Measurements from ENCODE around the gene BRAT1. TPM values are rescaled to one million over a fixed set of nuclear protein-coding genes. Genes with fewer than 3 reads are reported as not detected.

The BRAT1 gene
- total and polyA plus RNA-seq, 2 donors (not counting 1 experiment from before 2014, with no cell fraction given), result 36.8 to 68.3 TPM

DNA sequence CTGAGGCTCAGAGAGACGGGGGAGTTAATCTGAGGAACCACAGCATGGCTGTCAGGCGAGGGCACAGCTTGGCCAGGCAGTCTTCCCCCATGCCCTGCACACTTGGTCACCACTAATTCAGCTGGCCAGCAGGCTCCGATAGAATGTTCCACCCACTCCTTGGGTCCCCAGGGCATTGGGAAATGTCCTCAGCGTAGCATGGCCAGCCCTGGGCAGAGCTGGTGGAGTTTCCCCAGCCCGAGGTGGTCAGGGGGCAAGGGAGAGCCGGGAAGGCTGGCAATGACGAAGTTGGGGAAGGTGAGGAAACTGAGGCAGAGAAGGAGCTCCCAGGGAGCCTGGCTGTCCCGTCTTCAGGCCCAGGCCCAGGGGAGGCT is 67.1 kb downstream of the BRAT1 start:
- DNase-seq, result no peak
- peaks cover 2% of the 10 kb centered on the region for H3K4me1 Mint-ChIP-seq
- no peak for ATAC-seq (ENCODE audit: low read depth)
- Histone ChIP-seq H3K36me3 (replicated peaks in 1 of 2; ENCODE audit: control extremely low read depth in 1 of 2, control insufficient read depth in 1 of 2, extremely low read depth in 1 of 2, insufficient read depth in 2 of 2, low read length in 1 of 2) (no peaks in the 10 kb centered on the region), H3K4me2 (replicated peaks; ENCODE audit: low read depth, low read length, poor library complexity, severe bottlenecking) (no peak overlapping the region), H3K79me2 (ENCODE audit: control insufficient read depth, insufficient read depth, low read length) (no peaks in the 10 kb centered on the region), H3K27ac (ENCODE audit: low read length in 2 of 2) (no peak overlapping the region), H4K20me1 (ENCODE audit: control insufficient read depth, insufficient read depth, low read length, poor library complexity, severe bottlenecking) (no peaks in the 10 kb centered on the region), H3K9me3 (ENCODE audit: control extremely low read depth in 1 of 3, control insufficient read depth in 2 of 3, insufficient read depth in 1 of 3, low read length in 2 of 3) (peaks cover 0 to 9% (median 0%) of the 10 kb centered on the region in 3 donors), H2AFZ (ENCODE audit: insufficient read depth, low read depth, low read length, poor library complexity, severe bottlenecking) (no peak overlapping the region), H3K4me3 (ENCODE audit: control extremely low read depth in 1 of 5, extremely low read depth in 1 of 5, insufficient read depth in 1 of 5, low read depth in 2 of 5, low read length in 4 of 5) (no peak overlapping the region), H3K9ac (ENCODE audit: low read length) (no peak overlapping the region), H3K4me1 (ENCODE audit: control insufficient read depth in 2 of 2, insufficient read depth in 2 of 2, low read length in 2 of 2) (no peaks in the 10 kb centered on the region), H3K27me3 (replicated peaks in 1 of 4; ENCODE audit: control extremely low read depth in 1 of 4, control insufficient read depth in 3 of 4, insufficient read depth in 4 of 4, low read length in 3 of 4) (peaks cover 0 to 20% (median 0%) of the 10 kb centered on the region in 4 experiments)
- H3K4me3 Mint-ChIP-seq, result no peak overlapping the region
- no peak overlapping the region for H3K27ac Mint-ChIP-seq
- POLR2A ChIA-PET, result no interaction called here
- CTCF ChIA-PET, result interaction anchor here (0.6 to 1.0 kb wide), 2 partner anchors 19 to 123 kb away, joined by 3 to 4 read pairs; no protein-coding TSS in a partner anchor
- intact Hi-C loops (cut with micrococcal nuclease), result no loop called here
- H3K9me3 Mint-ChIP-seq (ENCODE audit: insufficient read depth), result no peaks in the 10 kb centered on the region
- H3K27me3 Mint-ChIP-seq, result no peaks in the 10 kb centered on the region
- WGBS (ENCODE audit: insufficient coverage), result 83% methylated on average over 7 of the region's 8 CpGs
- TF ChIP-seq CTCF (IDR thresholded peaks at IDR 0.05) (no peak), EZH2 (IDR thresholded peaks at IDR 0.05; ENCODE audit: borderline replicate concordance, insufficient read depth, low read depth, low read length, poor library complexity, severe bottlenecking) (no peak)

Small RNA genes within 50 kb of the gene (small RNA-seq; reads per million reads assigned to genes)
- gene MIR4648 (ENCODE audit: insufficient read length, low read depth, low replicate concordance), result not detected

Other genes with a start within 250 kb of the BRAT1 start
- gene SNX8, start 241.1 kb downstream of the BRAT1 start, total RNA-seq, result 126 and 144 TPM in 2 replicates
- 27.6 and 64.4 TPM in 2 replicates for gene SNX8, start 241.1 kb downstream of the BRAT1 start, polyA plus RNA-seq
- 146 and 152 TPM in 2 replicates for gene EIF3B, start 200.7 kb downstream of the BRAT1 start, total RNA-seq
- gene EIF3B, start 200.7 kb downstream of the BRAT1 start, polyA plus RNA-seq, result 69.3 and 119 TPM in 2 replicates
- 25.4 TPM in 2 replicates for gene CHST12, start 151.9 kb downstream of the BRAT1 start, total RNA-seq
- 19.4 and 27.1 TPM in 2 replicates for gene CHST12, start 151.9 kb downstream of the BRAT1 start, polyA plus RNA-seq
- gene GRIFIN, start 79.1 kb downstream of the BRAT1 start, total RNA-seq, result not detected in 2 replicates
- not detected in 2 replicates for gene GRIFIN, start 79.1 kb downstream of the BRAT1 start, polyA plus RNA-seq
- gene LFNG, start 35.8 kb downstream of the BRAT1 start, total RNA-seq, result 208 and 221 TPM in 2 replicates
- 56.1 and 73.3 TPM in 2 replicates for gene LFNG, start 35.8 kb downstream of the BRAT1 start, polyA plus RNA-seq
- 9.5 and 11.5 TPM in 2 replicates for gene IQCE, start 3.5 kb upstream of the BRAT1 start, total RNA-seq
- gene IQCE, start 3.5 kb upstream of the BRAT1 start, polyA plus RNA-seq, result 1.9 and 3.5 TPM in 2 replicates
- gene TTYH3, start 76.5 kb upstream of the BRAT1 start, total RNA-seq, result 45.5 and 48.6 TPM in 2 replicates
- 8.4 and 11.3 TPM in 2 replicates for gene TTYH3, start 76.5 kb upstream of the BRAT1 start, polyA plus RNA-seq
- gene AMZ1, start 132.7 kb upstream of the BRAT1 start, total RNA-seq, result 13.2 and 14.6 TPM in 2 replicates
- 0.73 and 0.92 TPM in 2 replicates for gene AMZ1, start 132.7 kb upstream of the BRAT1 start, polyA plus RNA-seq

All from B cell (primary cell).